H1 (cell line): ENCODE data around the gene CUL4A. TPM values are rescaled to one million over a fixed set of nuclear protein-coding genes. Genes with fewer than 3 reads are reported as not detected.

Source experiments
- CTCF ChIA-PET: fragments of 300-600 bp; sonication (Branson Sonifier 250); formaldehyde crosslinking; loops from one replicate; lab custom pipeline; 2021; ENCODE audit not compliant: partially characterized antibody; lab: Charles Lee
- POLR2A ChIA-PET: fragments of 300-600 bp; sonication (Branson Sonifier 250); formaldehyde crosslinking; loops from one replicate; lab custom pipeline; 2021; ENCODE audit warnings: inconsistent platforms; ENCODE audit not compliant: partially characterized antibody; lab: Charles Lee
- DNase-seq, 2 experiments: peaks; one replicate each; pipeline versions ENCODE4 v3.0.0 to v3.0.0-alpha.2; 2010 to 2022; ENCODE audit warnings: low spot score in 2 of 2, low read depth in 1 of 2, mixed read lengths in 1 of 2
- FAIRE-seq: peaks from 2 replicates; lab custom pipeline; 2011; peaks lifted over from hg19 to GRCh38; lab: Jason Lieb, UNC
- H2AFZ ChIP-seq: 2 replicates; pipeline ENCODE4 v1.8.1; 2012; ENCODE audit warnings: low read length, inconsistent platforms
- H2AK5ac ChIP-seq: 2 replicates; pipeline ENCODE4 v1.6.1; 2013; ENCODE audit warnings: low read depth, low read length
- H2BK120ac ChIP-seq: replicated peaks from 2 replicates; pipeline ENCODE3; 2013; ENCODE audit warnings: low read depth, low read length, inconsistent platforms
- H2BK12ac ChIP-seq: 2 replicates; pipeline ENCODE4 v1.6.1; 2013; ENCODE audit warnings: low read depth, low read length
- H2BK15ac ChIP-seq: 2 replicates; pipeline ENCODE4 v1.6.1; 2013; ENCODE audit warnings: low read length
- H2BK20ac ChIP-seq: 2 replicates; pipeline ENCODE4 v1.6.1; 2013; ENCODE audit warnings: low read length
- H2BK5ac ChIP-seq: 2 replicates; pipeline ENCODE4 v1.6.1; 2013; ENCODE audit warnings: low read depth, low read length
- H3K14ac ChIP-seq: 2 replicates; pipeline ENCODE4 v1.6.1; 2013; ENCODE audit warnings: inconsistent platforms; ENCODE audit not compliant: insufficient read length
- H3K18ac ChIP-seq: 2 replicates; pipeline ENCODE4 v1.6.1; 2013; ENCODE audit warnings: low read length; ENCODE audit errors: extremely low read depth
- H3K23ac ChIP-seq: 2 replicates; pipeline ENCODE4 v1.6.1; 2013; ENCODE audit warnings: inconsistent platforms; ENCODE audit not compliant: insufficient read length
- H3K23me2 ChIP-seq: 2 replicates; pipeline ENCODE4 v1.6.1; 2013; ENCODE audit warnings: low read depth, low read length
- H3K27ac ChIP-seq: 2 replicates; pipeline ENCODE4 v1.6.1; 2011; ENCODE audit warnings: low read depth, low read length, inconsistent platforms
- H3K27me3 ChIP-seq, 4 experiments: replicated peaks in 1 of 4; 1 replicate in 1 of 4; 2 replicates in 3 of 4; pipeline versions ENCODE4 v1.6.1 to v1.8.1; 2011 to 2013; ENCODE audit warnings: low read length in 3 of 4, mild to moderate bottlenecking in 3 of 4, inconsistent platforms in 2 of 4, mixed read lengths in 2 of 4, moderate library complexity in 1 of 4; ENCODE audit not compliant: control insufficient read depth in 3 of 4, insufficient read depth in 3 of 4; ENCODE audit errors: extremely low read depth in 1 of 4
- H3K36me3 ChIP-seq, 4 experiments: 2 replicates each; pipeline versions ENCODE4 v1.6.1 to v1.8.1; 2011 to 2013; ENCODE audit warnings: mild to moderate bottlenecking in 4 of 4, low read length in 3 of 4, moderate library complexity in 2 of 4, control low read depth in 1 of 4, inconsistent platforms in 1 of 4; ENCODE audit not compliant: insufficient read depth in 4 of 4, control insufficient read depth in 2 of 4
- H3K4ac ChIP-seq: replicated peaks from 2 replicates; pipeline ENCODE3; 2013; ENCODE audit warnings: low read length, low read depth, mixed read lengths, inconsistent platforms; ENCODE audit not compliant: insufficient read length
- H3K4me1 ChIP-seq, 4 experiments: replicated peaks in 1 of 4; 1 replicate in 1 of 4; 2 replicates in 3 of 4; pipeline versions ENCODE4 v1.6.1 to v1.8.1; 2011 to 2013; ENCODE audit warnings: low read length in 3 of 4, inconsistent platforms in 2 of 4, mixed read lengths in 1 of 4; ENCODE audit not compliant: insufficient read depth in 4 of 4, control insufficient read depth in 3 of 4
- H3K4me2 ChIP-seq, 2 experiments: 2 replicates each; pipeline versions ENCODE4 v1.6.1 to v1.8.1; 2011 to 2013; ENCODE audit warnings: low read depth in 2 of 2, low read length in 2 of 2, control low read depth in 1 of 2, inconsistent platforms in 1 of 2, mild to moderate bottlenecking in 1 of 2; ENCODE audit not compliant: insufficient read depth in 1 of 2
- H3K4me3 ChIP-seq, 4 experiments: fragments of 200-600, 300-600 bp in 1 of 4; sonication (generic), shearing (Covaris generic), sonication (Bioruptor Twin) in 1 of 4; 2 replicates each; pipeline versions ENCODE4 v1.5.1 to v1.8.1; 2011 to 2016; ENCODE audit warnings: low read length in 4 of 4, low read depth in 3 of 4, control low read depth in 2 of 4, inconsistent platforms in 2 of 4, mild to moderate bottlenecking in 2 of 4, mixed read lengths in 1 of 4, moderate library complexity in 1 of 4; ENCODE audit not compliant: insufficient read depth in 2 of 4; ENCODE audit errors: extremely low read depth in 1 of 4
- H3K56ac ChIP-seq: replicated peaks from 2 replicates; pipeline ENCODE3; 2013; ENCODE audit warnings: low read depth, mild to moderate bottlenecking, mixed read lengths, low read length, inconsistent platforms; ENCODE audit not compliant: insufficient read length
- H3K79me1 ChIP-seq: 2 replicates; pipeline ENCODE4 v1.6.1; 2013; ENCODE audit warnings: low read depth, low read length, control low read depth
- H3K79me2 ChIP-seq, 2 experiments: 2 replicates each; pipeline versions ENCODE4 v1.6.1 to v1.8.1; 2012 to 2013; ENCODE audit warnings: low read length in 2 of 2, mild to moderate bottlenecking in 2 of 2, inconsistent platforms in 1 of 2; ENCODE audit not compliant: insufficient read depth in 2 of 2, control insufficient read depth in 1 of 2
- H3K9ac ChIP-seq, 4 experiments: replicated peaks in 1 of 4; 1 replicate in 1 of 4; 2 replicates in 3 of 4; pipeline versions ENCODE4 v1.6.1 to v1.8.1; 2011 to 2013; ENCODE audit warnings: low read depth in 3 of 4, low read length in 3 of 4, control low read depth in 2 of 4, mild to moderate bottlenecking in 2 of 4, moderate library complexity in 2 of 4, inconsistent platforms in 1 of 4; ENCODE audit errors: extremely low read depth in 1 of 4
- H3K9me3 ChIP-seq, 2 experiments: 2 replicates each; pipeline versions ENCODE4 v1.6.1 to v1.8.1; 2012 to 2013; ENCODE audit warnings: mild to moderate bottlenecking in 2 of 2, moderate library complexity in 2 of 2, control low read depth in 1 of 2, inconsistent platforms in 1 of 2, low read depth in 1 of 2, low read length in 1 of 2, mixed read lengths in 1 of 2; ENCODE audit not compliant: insufficient read depth in 2 of 2
- H4K20me1 ChIP-seq, 2 experiments: replicated peaks in 1 of 2; 2 replicates each; pipeline versions ENCODE3 to v1.8.1; 2011 to 2013; ENCODE audit warnings: inconsistent platforms in 2 of 2, low read length in 2 of 2, mild to moderate bottlenecking in 1 of 2; ENCODE audit not compliant: insufficient read depth in 2 of 2, control insufficient read depth in 1 of 2
- H4K5ac ChIP-seq: 2 replicates; pipeline ENCODE4 v1.6.1; 2013; ENCODE audit warnings: low read length, low read depth, mixed read lengths, inconsistent platforms; ENCODE audit not compliant: insufficient read length
- H4K8ac ChIP-seq: 2 replicates; pipeline ENCODE4 v1.8.0; 2013; ENCODE audit warnings: mild to moderate bottlenecking, moderate library complexity, low read length, inconsistent platforms; ENCODE audit not compliant: insufficient read depth; ENCODE audit errors: extremely low read depth
- H4K91ac ChIP-seq: replicated peaks from 2 replicates; pipeline ENCODE3; 2013; ENCODE audit warnings: low read length, mixed read lengths, inconsistent platforms; ENCODE audit not compliant: insufficient read length
- ATF2 ChIP-seq: IDR thresholded peaks from 2 replicates; pipeline ENCODE4 v1.6.1; 2012; ENCODE audit warnings: low read length, inconsistent platforms
- BACH1 ChIP-seq: IDR thresholded peaks from 2 replicates; pipeline ENCODE4 v1.6.1; 2012; ENCODE audit warnings: low read length, improper control_type of control experiment
- BRCA1 ChIP-seq: IDR thresholded peaks from 2 replicates; pipeline ENCODE4 v1.6.1; 2012; ENCODE audit warnings: low read depth, low read length, improper control_type of control experiment
- CBX8 ChIP-seq: fragments of 300-800, 300-1000 bp; sonication (generic); IDR thresholded peaks from 2 replicates; pipeline ENCODE4 v1.7.1; 2016; ENCODE audit warnings: low read depth, low read length, borderline replicate concordance
- CEBPB ChIP-seq: IDR thresholded peaks from 2 replicates; pipeline ENCODE4 v1.6.1; 2012; ENCODE audit warnings: low read depth, low read length
- CREB1 ChIP-seq: IDR thresholded peaks from 2 replicates; pipeline ENCODE4 v1.6.1; 2012; ENCODE audit warnings: inconsistent platforms
- GABPA ChIP-seq: IDR thresholded peaks from 2 replicates; pipeline ENCODE4 v1.6.1; 2011; ENCODE audit warnings: mild to moderate bottlenecking, low read length, moderate library complexity, borderline replicate concordance; ENCODE audit not compliant: insufficient read depth
- KDM4A ChIP-seq: IDR thresholded peaks from one replicate; pipeline ENCODE4 v1.7.1; 2012; ENCODE audit warnings: low read depth, mild to moderate bottlenecking, moderate library complexity, low read length, inconsistent platforms; ENCODE audit not compliant: severe bottlenecking
- MAFK ChIP-seq: IDR thresholded peaks from 2 replicates; pipeline ENCODE4 v1.6.1; 2012; ENCODE audit warnings: low read depth, mild to moderate bottlenecking, improper control_type of control experiment, low read length
- RFX5 ChIP-seq: IDR thresholded peaks from 2 replicates; pipeline ENCODE4 v1.6.1; 2011; ENCODE audit warnings: low read depth, low read length, improper control_type of control experiment, borderline replicate concordance
- SRF ChIP-seq: IDR thresholded peaks from 2 replicates; pipeline ENCODE4 v1.6.1; 2011; ENCODE audit warnings: mild to moderate bottlenecking, low read depth, low read length, moderate library complexity
- SUZ12 ChIP-seq: fragments of 200-600 bp; sonication (generic); IDR thresholded peaks from 2 replicates; pipeline ENCODE4 v1.6.1; 2012; ENCODE audit warnings: mild to moderate bottlenecking, inconsistent platforms, low read length, moderate library complexity, mixed read lengths
- TEAD4 ChIP-seq: IDR thresholded peaks from 2 replicates; pipeline ENCODE4 v1.6.1; 2012; ENCODE audit warnings: low read depth, low read length, inconsistent platforms, mixed read lengths
- WGBS, 2 experiments: shearing (Covaris generic) in 1 of 2; methylation state at CpG; one replicate each; pipeline versions ENCODE4 v1.1.6 to v1.1.7; 2013 to 2015; ENCODE audit warnings: low lambda C conversion rate in 2 of 2, mixed read lengths in 2 of 2, inconsistent platforms in 1 of 2, low coverage in 1 of 2, missing lambda C conversion rate in 1 of 2; ENCODE audit not compliant: insufficient replicate concordance in 2 of 2, insufficient coverage in 1 of 2, insufficient read length in 1 of 2; ENCODE audit errors: extremely low coverage in 1 of 2, missing lambda C conversion rate in 1 of 2; 5-methylcytosine and 5-hydroxymethylcytosine counted together
- polyA plus RNA-seq, 7 experiments: library from polyadenylated mRNA; depleted of rRNA in 3 of 7; stranded (reverse) in 5 of 7; unstranded in 2 of 7; fragments of >200 nt in 5 of 7; fragments of 200-250 nt in 2 of 7; gene quantifications; 1 replicate in 5 of 7; 2 replicates in 1 of 7; 4 replicates in 1 of 7; pipeline versions ENCODE4 v1.2.1 to v1.2.3, GENCODE V29; 2011 to 2013; ENCODE audit warnings: missing spikeins in 2 of 7, mixed read lengths in 2 of 7
- total RNA-seq: library from RNA; stranded (reverse); fragmentation: NEBNext Ultra II Directional; extraction: Animal tissue kit (Norgen Biotek cat#: 25700); gene quantifications from 2 replicates; pipeline ENCODE4 v1.2.1, GENCODE V29; 2021

Gene CUL4A
- total and polyA plus RNA-seq, 2 of the 8 experiments (the other 6 are each of a cell fraction or from before 2014, with no cell fraction given), result 54.7 to 101 TPM

GRCh38 chr13:113293686-113294085 is 84.3 kb downstream of the CUL4A start:
- no peak overlapping the region for H3K18ac ChIP-seq
- H3K36me3 ChIP-seq, result no peaks in the 10 kb centered on the region
- no peaks in the 10 kb centered on the region for H3K79me1 ChIP-seq
- H4K5ac ChIP-seq, result no peak overlapping the region
- peaks cover 8% of the 10 kb centered on the region for H3K23me2 ChIP-seq
- CTCF ChIA-PET, result no interaction called here
- H3K79me2 ChIP-seq, result peaks cover 12 to 13% of the 10 kb centered on the region in 2 experiments
- H2BK15ac ChIP-seq, result no peak overlapping the region
- H3K4me1 ChIP-seq, result peaks cover 0 to 5% (median 3%) of the 10 kb centered on the region in 4 experiments; a peak in 5 of 7 replicates
- no peak overlapping the region for H3K4ac ChIP-seq
- no peak overlapping the region for H2AK5ac ChIP-seq
- peaks cover 0 to 2% of the 10 kb centered on the region in 2 experiments for H4K20me1 ChIP-seq
- H3K9ac ChIP-seq, result no peak overlapping the region
- H2BK12ac ChIP-seq, result no peak overlapping the region
- no peak overlapping the region for H3K27ac ChIP-seq
- no peak overlapping the region for H4K8ac ChIP-seq
- no peak overlapping the region for H2BK120ac ChIP-seq
- no peak for DNase-seq
- no peak overlapping the region for H3K14ac ChIP-seq
- H3K4me3 ChIP-seq, result no peak overlapping the region
- WGBS, 2 experiments, result 86% methylated on average over 9 of the region's 9 CpGs; no CpG with 5 or more reads in 1 of the 2 experiments
- no peak overlapping the region for H2BK20ac ChIP-seq
- no peak overlapping the region for H3K23ac ChIP-seq
- no peak overlapping the region for H3K56ac ChIP-seq
- H2BK5ac ChIP-seq, result no peak overlapping the region
- H2AFZ ChIP-seq, result no peak overlapping the region
- no peak overlapping the region for H3K4me2 ChIP-seq
- POLR2A ChIA-PET, result no interaction called here
- peaks cover 0 to 2% (median 0%) of the 10 kb centered on the region in 4 experiments; a peak in 4 of 7 replicates for H3K27me3 ChIP-seq
- H3K9me3 ChIP-seq, result no peaks in the 10 kb centered on the region
- no peak for FAIRE-seq
- H4K91ac ChIP-seq, result no peak overlapping the region
- TF ChIP-seq SRF, result no peak
- TF ChIP-seq CBX8, result no peak
- TF ChIP-seq SUZ12, result no peak
- TF ChIP-seq GABPA, result no peak
- no peak for TF ChIP-seq MAFK
- no peak for TF ChIP-seq ATF2
- TF ChIP-seq CREB1, result no peak
- TF ChIP-seq CEBPB, result no peak
- TF ChIP-seq TEAD4, result no peak
- TF ChIP-seq BACH1, result no peak
- TF ChIP-seq BRCA1, result no peak
- TF ChIP-seq RFX5, result no peak
- TF ChIP-seq KDM4A, result no peak
